BLaER1 treated with 17β-estradiol and CSF1 and Interleukin-3, amounts not matched to agents 10 nM and 100 nM (cell line): ENCODE measurements around the gene LTBP2.
A peak's percentile ranks its signal among the peaks of the same experiment; 100 is the strongest.

Experiments used
- H3K27ac ChIP-seq, 11 experiments: shearing (Covaris generic); formaldehyde crosslinking; 2 replicates each; pipeline ENCODE4 v1.8.1; 2022
- H3K27me3 ChIP-seq, 11 experiments: shearing (Covaris generic); formaldehyde crosslinking; 2 replicates each; pipeline ENCODE4 v1.8.1; 2022
- H3K36me3 ChIP-seq, 11 experiments: shearing (Covaris generic); formaldehyde crosslinking; 2 replicates each; pipeline ENCODE4 v1.8.1; 2022
- H3K4me1 ChIP-seq, 10 experiments: shearing (Covaris generic); formaldehyde crosslinking; 2 replicates each; pipeline ENCODE4 v1.8.1; 2022
- H3K4me2 ChIP-seq, 11 experiments: shearing (Covaris generic); formaldehyde crosslinking; 2 replicates each; pipeline ENCODE4 v1.8.1; 2022
- H3K4me3 ChIP-seq, 10 experiments: shearing (Covaris generic); formaldehyde crosslinking; 2 replicates each; pipeline ENCODE4 v1.8.1; 2022
- H3K9ac ChIP-seq, 11 experiments: shearing (Covaris generic); formaldehyde crosslinking; 2 replicates each; pipeline ENCODE4 v1.8.1; 2022
- H3K9me3 ChIP-seq, 11 experiments: shearing (Covaris generic); formaldehyde crosslinking; replicated peaks in 1 of 11; 2 replicates each; pipeline ENCODE4 v1.8.1; 2022
- H4K20me1 ChIP-seq, 11 experiments: shearing (Covaris generic); formaldehyde crosslinking; 2 replicates each; pipeline ENCODE4 v1.8.1; 2022
- Cebpa-rat ChIP-seq, 11 experiments: shearing (Covaris generic); IDR thresholded peaks; 2 replicates each; pipeline ENCODE4 v1.8.1; 2022

LTBP2 gene

GRCh38 chr14:74645244-74645643, 33.2 kb upstream of the LTBP2 start:
- Histone ChIP-seq H3K4me3 (no peak overlapping the region), H3K9me3 (no peaks in the 10 kb centered on the region), H3K36me3 (no peaks in the 10 kb centered on the region), H3K27ac (no peak overlapping the region), H3K4me1 (peaks cover 19 to 30% (median 21%) of the 10 kb centered on the region in 10 experiments), H3K4me2 (peak overlapping the region in 1 of 11 experiments; percentile 10; a peak in 1 of 22 replicates), H3K9ac (no peak overlapping the region), H3K27me3 (no peaks in the 10 kb centered on the region), H4K20me1 (peaks cover 0 to 4% (median 0%) of the 10 kb centered on the region in 11 experiments; a peak in 2 of 22 replicates)
- no peak for TF ChIP-seq Cebpa-rat (IDR thresholded peaks at IDR 0.05)

GRCh38 chr14:74641601-74642391, 29.8 kb upstream of the LTBP2 start:
- Histone ChIP-seq H3K27me3 (no peaks in the 10 kb centered on the region), H3K4me3 (no peak overlapping the region), H3K27ac (no peak overlapping the region), H3K9me3 (no peaks in the 10 kb centered on the region), H3K36me3 (no peaks in the 10 kb centered on the region), H3K9ac (no peak overlapping the region), H3K4me2 (no peak overlapping the region), H3K4me1 (peaks cover 0 to 8% (median 0%) of the 10 kb centered on the region in 10 experiments; a peak in 4 of 20 replicates), H4K20me1 (0 out of 22 replicates have a peak, but pooled peaks cover 0 to 1% (median 0%) of the 10 kb centered on the region in 11 experiments)
- TF ChIP-seq Cebpa-rat (IDR thresholded peaks at IDR 0.05): no peak

- Histone ChIP-seq H4K20me1 (0 out of 22 replicates have a peak, but pooled peaks cover 0 to 6% (median 0%) of the 10 kb centered on the region in 11 experiments), H3K9ac (no peak overlapping the region), H3K4me3 (no peak overlapping the region), H3K36me3 (no peaks in the 10 kb centered on the region), H3K9me3 (no peaks in the 10 kb centered on the region), H3K27me3 (no peaks in the 10 kb centered on the region), H3K4me2 (peak overlapping the region in 1 of 11 experiments; percentile 23; a peak in 2 of 22 replicates), H3K27ac (peak overlapping the region in 2 of 11 experiments; percentile 18 to 22; a peak in 2 of 22 replicates), H3K4me1 (peaks cover 0 to 7% (median 1%) of the 10 kb centered on the region in 10 experiments; a peak in 6 of 20 replicates)
- no peak for TF ChIP-seq Cebpa-rat (IDR thresholded peaks at IDR 0.05)
Observed at GRCh38 chr14:74638966-74639365, 26.9 kb upstream of the LTBP2 start.

DNA sequence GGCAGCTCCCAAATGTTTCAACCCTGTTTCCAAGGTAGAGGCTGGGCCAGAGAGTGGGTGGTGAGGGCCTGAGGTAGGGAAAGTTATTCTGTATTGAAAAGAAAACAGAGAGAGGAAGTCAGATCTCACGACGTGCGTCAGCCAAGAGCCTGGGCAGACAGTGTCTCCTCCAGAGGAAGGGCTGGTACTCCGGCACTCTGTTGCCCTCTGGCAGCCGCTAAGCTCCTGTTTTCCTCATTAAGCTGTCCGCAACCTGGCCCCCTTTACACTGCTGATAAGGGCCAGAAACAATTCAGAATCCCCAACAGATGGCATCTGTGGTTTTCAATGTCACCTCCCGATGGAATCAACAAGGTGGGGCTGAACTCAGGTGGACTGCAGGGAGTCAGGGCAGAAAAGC, 26.0 kb upstream of the LTBP2 start:
- TF ChIP-seq Cebpa-rat (IDR thresholded peaks at IDR 0.05): no peak
- H3K9ac ChIP-seq: no peak overlapping the region
- H3K27me3 ChIP-seq: no peaks in the 10 kb centered on the region

DNA sequence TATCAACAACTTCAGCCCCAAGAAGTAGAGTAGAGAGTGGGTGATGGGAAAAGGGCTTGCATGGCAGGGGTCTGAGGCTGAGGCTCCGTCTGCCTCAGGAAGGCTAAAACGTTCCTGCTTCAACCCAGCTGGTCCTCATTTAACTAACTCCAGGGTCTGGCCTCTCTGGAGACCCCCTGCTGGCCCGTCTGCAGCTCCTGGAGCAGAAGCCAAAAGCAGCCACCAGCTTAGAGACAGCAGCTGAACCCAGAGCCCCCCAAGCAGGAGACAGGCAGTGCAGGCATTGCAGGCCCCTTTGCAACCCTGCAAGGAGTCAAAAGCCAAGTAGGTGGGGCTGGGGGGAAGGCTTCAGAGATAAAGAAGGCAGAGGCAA, 25.1 kb upstream of the LTBP2 start:
- Histone ChIP-seq H3K27me3 (no peaks in the 10 kb centered on the region), H3K4me2 (no peak overlapping the region), H3K27ac (no peak overlapping the region), H4K20me1 (0 out of 22 replicates have a peak, but pooled peaks cover 0 to 6% (median 0%) of the 10 kb centered on the region in 11 experiments), H3K4me1 (peaks cover 0 to 7% (median 1%) of the 10 kb centered on the region in 10 experiments; a peak in 6 of 20 replicates), H3K4me3 (no peak overlapping the region), H3K9me3 (no peaks in the 10 kb centered on the region), H3K36me3 (no peaks in the 10 kb centered on the region), H3K9ac (no peak overlapping the region)
- no peak for TF ChIP-seq Cebpa-rat (IDR thresholded peaks at IDR 0.05)

More for the DNA sequence above, 26.0 kb upstream of the LTBP2 start:
- Histone ChIP-seq H3K36me3 (no peaks in the 10 kb centered on the region), H3K4me3 (no peak overlapping the region), H3K27ac (no peak overlapping the region), H4K20me1 (0 out of 22 replicates have a peak, but pooled peaks cover 0 to 6% (median 0%) of the 10 kb centered on the region in 11 experiments), H3K9me3 (no peaks in the 10 kb centered on the region), H3K4me2 (no peak overlapping the region), H3K4me1 (peaks cover 0 to 7% (median 1%) of the 10 kb centered on the region in 10 experiments; a peak in 6 of 20 replicates)

- Histone ChIP-seq H4K20me1 (peaks cover 0 to 9% (median 0%) of the 10 kb centered on the region in 11 experiments; a peak in 1 of 22 replicates), H3K4me1 (peaks cover 0 to 7% (median 1%) of the 10 kb centered on the region in 10 experiments; a peak in 6 of 20 replicates), H3K9me3 (no peaks in the 10 kb centered on the region), H3K4me2 (no peak overlapping the region), H3K27ac (no peak overlapping the region), H3K36me3 (no peaks in the 10 kb centered on the region), H3K9ac (no peak overlapping the region), H3K27me3 (no peaks in the 10 kb centered on the region), H3K4me3 (no peak overlapping the region)
- TF ChIP-seq Cebpa-rat (IDR thresholded peaks at IDR 0.05): no peak
Observed at GRCh38 chr14:74636424-74637177, 24.6 kb upstream of the LTBP2 start.

GRCh38 chr14:74635847-74636246, 23.8 kb upstream of the LTBP2 start:
- H3K9me3 ChIP-seq: no peaks in the 10 kb centered on the region
- H3K27me3 ChIP-seq: no peaks in the 10 kb centered on the region
- no peak for TF ChIP-seq Cebpa-rat (IDR thresholded peaks at IDR 0.05)
- no peak overlapping the region for H3K4me3 ChIP-seq
- H3K36me3 ChIP-seq: no peaks in the 10 kb centered on the region
- H3K9ac ChIP-seq: no peak overlapping the region
- no peak overlapping the region for H3K4me2 ChIP-seq
- no peak overlapping the region for H3K27ac ChIP-seq
- H4K20me1 ChIP-seq: peaks cover 0 to 12% (median 0%) of the 10 kb centered on the region in 11 experiments; a peak in 1 of 22 replicates
- H3K4me1 ChIP-seq: peaks cover 0 to 7% (median 1%) of the 10 kb centered on the region in 10 experiments; a peak in 6 of 20 replicates

DNA sequence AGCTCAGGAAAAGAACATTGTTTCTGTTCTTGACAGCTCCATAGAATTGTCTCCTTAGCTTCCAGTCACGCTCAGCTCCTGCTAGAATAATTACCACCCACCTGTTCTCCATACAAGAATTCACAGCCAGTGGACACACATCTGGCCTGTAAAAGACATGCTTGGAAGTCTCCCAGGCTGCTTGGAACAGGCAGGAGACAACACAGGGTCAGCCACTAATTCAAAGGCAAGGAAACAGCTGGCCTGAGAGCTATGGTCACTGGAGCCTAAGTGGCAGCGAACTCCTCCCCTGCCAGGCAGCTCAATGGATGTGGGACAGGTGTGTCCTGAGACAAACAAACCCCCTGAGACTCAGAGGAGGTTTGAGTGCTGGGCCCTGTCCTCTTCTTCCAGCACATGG, 22.9 kb upstream of the LTBP2 start:
- Histone ChIP-seq H3K4me1 (peaks cover 0 to 7% (median 1%) of the 10 kb centered on the region in 10 experiments; a peak in 6 of 20 replicates), H3K9me3 (no peaks in the 10 kb centered on the region), H3K9ac (no peak overlapping the region), H3K4me3 (no peak overlapping the region), H3K36me3 (no peaks in the 10 kb centered on the region), H4K20me1 (peaks cover 0 to 12% (median 0%) of the 10 kb centered on the region in 11 experiments; a peak in 1 of 22 replicates), H3K27ac (no peak overlapping the region), H3K27me3 (no peaks in the 10 kb centered on the region), H3K4me2 (peak overlapping the region in 4 of 11 experiments; percentile 3 to 25 (median 16); a peak in 3 of 22 replicates)
- no peak for TF ChIP-seq Cebpa-rat (IDR thresholded peaks at IDR 0.05)

- H3K27ac ChIP-seq: no peak overlapping the region
- no peak overlapping the region for H3K4me3 ChIP-seq
- no peak overlapping the region for H3K4me2 ChIP-seq
- no peaks in the 10 kb centered on the region for H3K9me3 ChIP-seq
- no peak for TF ChIP-seq Cebpa-rat (IDR thresholded peaks at IDR 0.05)
- no peaks in the 10 kb centered on the region for H3K36me3 ChIP-seq
- H4K20me1 ChIP-seq: peaks cover 0 to 12% (median 0%) of the 10 kb centered on the region in 11 experiments; a peak in 1 of 22 replicates
- H3K9ac ChIP-seq: no peak overlapping the region
- no peaks in the 10 kb centered on the region for H3K27me3 ChIP-seq
- peaks cover 0 to 7% (median 1%) of the 10 kb centered on the region in 10 experiments; a peak in 6 of 20 replicates for H3K4me1 ChIP-seq
Observed at GRCh38 chr14:74634481-74634880, 22.4 kb upstream of the LTBP2 start.
